GM10266 (cell line): ENCODE data around the gene MBD3L5.
"Not testable (repeated sequence)": the region's sequence is repeated elsewhere in the genome, so short reads cannot be mapped to it uniquely, and the experiment has no call there.

Experiments used
- DNase-seq: peaks from one replicate; pipeline ENCODE4 v3.0.0; 2012; ENCODE audit errors: extremely low spot score
- CTCF ChIP-seq: IDR thresholded peaks from 2 replicates; pipeline ENCODE4 v1.5.1; 2012; ENCODE audit warnings: mild to moderate bottlenecking, low read depth; ENCODE audit not compliant: control insufficient read depth, insufficient read depth; ENCODE audit errors: missing control alignments

MBD3L5 gene

GRCh38 chr19:7063339-7063738 is 33.0 kb downstream of the MBD3L5 start:
- DNase-seq, result no peak
- no peak for TF ChIP-seq CTCF

GRCh38 chr19:7063764-7064418 is 33.5 kb downstream of the MBD3L5 start:
- DNase-seq, result no peak
- no peak for TF ChIP-seq CTCF

DNA sequence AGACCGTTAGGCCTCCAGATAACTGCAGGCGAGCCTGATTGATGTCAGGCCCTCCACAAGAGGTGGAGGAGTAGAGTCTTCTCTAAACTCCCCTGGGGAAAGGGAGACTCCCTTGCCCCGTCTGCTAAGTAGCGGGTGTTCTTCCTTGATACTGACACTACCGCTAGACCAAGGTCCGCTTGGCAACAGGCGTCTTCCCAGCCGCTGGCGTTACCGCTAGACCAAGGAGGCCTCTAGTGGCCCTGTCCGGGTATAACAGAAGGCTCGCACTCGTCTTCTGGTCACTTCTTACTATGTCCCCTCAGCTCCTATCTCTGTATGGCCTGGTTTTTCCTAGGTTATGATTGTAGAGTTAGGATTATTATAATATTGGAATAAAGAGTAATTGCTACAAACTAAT is 36.7 kb downstream of the MBD3L5 start:
- not testable (repeated sequence) for DNase-seq

- TF ChIP-seq CTCF, result no peak
- DNase-seq, result no peak
These were observed 37.3 kb downstream of the MBD3L5 start for GRCh38 chr19:7067716-7068115.

DNA sequence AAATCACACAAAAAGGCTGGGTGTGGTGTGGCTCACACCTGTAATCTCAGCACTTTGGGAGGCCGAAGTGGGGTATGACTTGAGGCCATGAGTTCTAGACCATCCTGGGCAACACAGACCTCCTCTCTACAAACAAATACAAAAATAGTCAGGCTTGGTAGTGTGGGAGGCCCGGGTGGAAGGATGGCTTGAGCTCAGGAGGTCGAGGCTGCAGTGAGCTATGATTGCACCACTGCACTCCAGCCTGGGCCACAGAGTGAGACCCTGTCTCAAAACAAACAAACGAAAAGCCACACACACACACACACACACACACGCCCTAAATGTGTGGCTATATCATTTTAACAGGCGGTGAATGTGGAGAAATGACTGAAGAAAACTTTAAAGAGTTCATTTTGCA is 38.2 kb downstream of the MBD3L5 start:
- no peak for TF ChIP-seq CTCF
- no peak for DNase-seq

GRCh38 chr19:7069042-7069903 is 38.9 kb downstream of the MBD3L5 start, which contains the start of gene ZNF557:
Gene ZNF557, plus strand, starts transcription at chr19:7069703. Its CDS starts 5,372 bp downstream, at chr19:7075075.
- TF ChIP-seq CTCF, result no peak
- peak; percentile 97 for DNase-seq

DNA sequence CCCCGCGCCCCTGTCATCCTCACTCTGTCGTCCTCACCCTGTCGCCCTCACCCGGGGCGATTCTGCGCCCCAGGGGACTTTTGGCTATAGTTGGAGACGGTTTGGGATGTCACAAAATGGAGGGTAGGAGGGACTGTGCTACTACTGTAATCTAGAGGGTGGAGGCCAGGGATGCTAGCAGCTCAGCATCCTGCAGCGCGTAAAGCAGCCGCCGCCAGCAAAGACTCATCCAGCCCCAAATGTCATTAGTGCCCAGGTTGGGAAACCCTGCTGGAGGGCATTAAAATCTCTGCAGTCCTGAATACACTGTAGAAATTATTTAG is 39.5 kb downstream of the MBD3L5 start:
- no peak for DNase-seq
- TF ChIP-seq CTCF, result no peak
